WTC11 (cell line): Measurements from ENCODE around the gene NEO1. TPM values are rescaled to one million over a fixed set of nuclear protein-coding genes. Genes with fewer than 3 reads are reported as not detected.

ENCODE experiments used
- ATAC-seq: fragments of 200-7000 bp; cut with Tn5 transposase; 2 replicates; pipeline ENCODE4 v1.10.0; 2021; ENCODE audit warnings: mild to moderate bottlenecking, moderate library complexity
- CTCF ChIA-PET: fragments of 300-600 bp; sonication (Branson Sonifier 250); formaldehyde crosslinking; loops from one replicate; lab custom pipeline; 2021; ENCODE audit warnings: antibody characterized with exemption; lab: Charles Lee
- POLR2A ChIA-PET: fragments of 350-600 bp; sonication (Branson Sonifier 250); formaldehyde crosslinking; loops from one replicate; lab custom pipeline; 2021; ENCODE audit warnings: antibody characterized with exemption; lab: Charles Lee
- DNase-seq: peaks from one replicate; pipeline ENCODE4 v3.0.0; 2021; ENCODE audit warnings: low spot score
- H3K27ac Mint-ChIP-seq: 2 replicates; pipeline ENCODE4 v1.8.0; 2021; ENCODE audit warnings: mixed read lengths
- H3K27me3 Mint-ChIP-seq: 2 replicates; pipeline ENCODE4 v1.8.0; 2021; ENCODE audit warnings: low read depth, mild to moderate bottlenecking, moderate library complexity, mixed read lengths
- H3K36me3 Mint-ChIP-seq: 2 replicates; pipeline ENCODE4 v1.8.0; 2021; ENCODE audit warnings: mixed read lengths
- H3K4me1 Mint-ChIP-seq: 2 replicates; pipeline ENCODE4 v1.8.0; 2022; ENCODE audit warnings: mixed read lengths
- H3K4me3 Mint-ChIP-seq: 2 replicates; pipeline ENCODE4 v1.8.0; 2021; ENCODE audit warnings: mild to moderate bottlenecking, moderate library complexity, mixed read lengths
- H3K9me3 Mint-ChIP-seq: 2 replicates; pipeline ENCODE4 v1.8.0; 2021; ENCODE audit warnings: mixed read lengths
- ATF3 ChIP-seq: sonication (generic); formaldehyde crosslinking; conservative IDR thresholded peaks from 2 replicates; pipeline ENCODE4 v1.8.1; 2022; ENCODE audit warnings: mild to moderate bottlenecking, missing genetic modification reagents
- E2F1 ChIP-seq: sonication (generic); formaldehyde crosslinking; IDR thresholded peaks from 2 replicates; pipeline ENCODE4 v1.8.0; 2022; ENCODE audit warnings: mild to moderate bottlenecking, missing genetic modification reagents
- ETV6 ChIP-seq: sonication (generic); formaldehyde crosslinking; IDR thresholded peaks from 2 replicates; pipeline ENCODE4 v1.8.1; 2022; ENCODE audit warnings: mild to moderate bottlenecking, missing genetic modification reagents
- GABPB1 ChIP-seq: sonication (generic); formaldehyde crosslinking; IDR thresholded peaks from 2 replicates; pipeline ENCODE4 v1.8.1; 2023; ENCODE audit warnings: mild to moderate bottlenecking, missing genetic modification reagents
- GRHL2 ChIP-seq: fragments of 250-450 bp; sonication (Bioruptor Pico); IDR thresholded peaks from 2 replicates; pipeline ENCODE4 v1.8.0; 2022; ENCODE audit warnings: mild to moderate bottlenecking, moderate library complexity; ENCODE audit not compliant: insufficient replicate concordance, severe bottlenecking
- GTF2I ChIP-seq: fragments of 250-450 bp; sonication (Bioruptor Pico); conservative IDR thresholded peaks from 2 replicates; pipeline ENCODE4 v1.4.0; 2021; ENCODE audit warnings: mild to moderate bottlenecking
- IRF2 ChIP-seq: sonication (generic); formaldehyde crosslinking; IDR thresholded peaks from 2 replicates; pipeline ENCODE4 v1.8.0; 2022; ENCODE audit warnings: low read depth, missing genetic modification reagents, borderline replicate concordance
- MXD4 ChIP-seq: fragments of 250-450 bp; sonication (Bioruptor Pico); IDR thresholded peaks from 2 replicates; pipeline ENCODE4 v1.8.0; 2021; ENCODE audit warnings: mild to moderate bottlenecking, moderate library complexity, borderline replicate concordance
- NFATC4 ChIP-seq: fragments of 250-450 bp; sonication (Bioruptor Pico); IDR thresholded peaks from 2 replicates; pipeline ENCODE4 v1.9.0; 2021; ENCODE audit warnings: mild to moderate bottlenecking
- NR3C1 ChIP-seq: sonication (generic); formaldehyde crosslinking; conservative IDR thresholded peaks from 2 replicates; pipeline ENCODE4 v1.8.1; 2023; ENCODE audit warnings: low read depth, mild to moderate bottlenecking, missing genetic modification reagents
- SMAD3 ChIP-seq: sonication (generic); formaldehyde crosslinking; IDR thresholded peaks from 2 replicates; pipeline ENCODE4 v1.8.0; 2022; ENCODE audit warnings: missing genetic modification reagents, mild to moderate bottlenecking, borderline replicate concordance
- SP1 ChIP-seq: sonication (generic); formaldehyde crosslinking; conservative IDR thresholded peaks from 2 replicates; pipeline ENCODE4 v1.8.1; 2022; ENCODE audit warnings: missing genetic modification reagents
- TP53 ChIP-seq: sonication (generic); formaldehyde crosslinking; IDR thresholded peaks from 2 replicates; pipeline ENCODE4 v1.8.1; 2023; ENCODE audit warnings: mild to moderate bottlenecking, missing genetic modification reagents
- ZMAT4 ChIP-seq: fragments of 250-450 bp; sonication (Bioruptor Pico); IDR thresholded peaks from 2 replicates; pipeline ENCODE4 v1.9.0; 2021; ENCODE audit warnings: mild to moderate bottlenecking
- ZNF138 ChIP-seq: sonication (generic); formaldehyde crosslinking; conservative IDR thresholded peaks from 2 replicates; pipeline ENCODE4 v1.8.1; 2022; ENCODE audit warnings: mild to moderate bottlenecking, moderate library complexity, missing genetic modification reagents
- ZNF232 ChIP-seq: sonication (generic); formaldehyde crosslinking; IDR thresholded peaks from 2 replicates; pipeline ENCODE4 v1.8.0; 2022; ENCODE audit warnings: mild to moderate bottlenecking, missing genetic modification reagents
- ZNF416 ChIP-seq: fragments of 250-450 bp; sonication (Bioruptor Pico); IDR thresholded peaks from 2 replicates; pipeline ENCODE4 v1.9.0; 2021; ENCODE audit warnings: mild to moderate bottlenecking, inconsistent platforms
- total RNA-seq: library from RNA; stranded (reverse); gene quantifications from 3 replicates; pipeline ENCODE4 v1.2.3, GENCODE V29; 2021
- TF ChIP-seq, protein P1 (sequence below): sonication (generic); formaldehyde crosslinking; IDR thresholded peaks from 2 replicates; pipeline ENCODE4 v1.8.0; 2022; ENCODE audit warnings: mild to moderate bottlenecking, missing genetic modification reagents
- TF ChIP-seq, protein P2 (sequence below): fragments of 250-450 bp; sonication (Bioruptor Pico); IDR thresholded peaks from 2 replicates; pipeline ENCODE4 v1.9.0; 2021; ENCODE audit warnings: mild to moderate bottlenecking
- TF ChIP-seq, protein P3 (sequence below): fragments of 250-450 bp; sonication (Bioruptor Pico); IDR thresholded peaks from 2 replicates; pipeline ENCODE4 v2.1.2; 2022; ENCODE audit warnings: mild to moderate bottlenecking, moderate library complexity
- TF ChIP-seq, protein P4 (sequence below): sonication (generic); formaldehyde crosslinking; IDR thresholded peaks from 2 replicates; pipeline ENCODE4 v1.8.0; 2023; ENCODE audit warnings: missing genetic modification reagents

Gene NEO1
- total RNA-seq, 1 experiment from 2014 or later = 37.1 TPM

- H3K4me1 Mint-ChIP-seq = peaks cover 5% of the 10 kb centered on the region
- POLR2A ChIA-PET = no interaction called here
- DNase-seq = no peak
- TF ChIP-seq, protein P1, sequence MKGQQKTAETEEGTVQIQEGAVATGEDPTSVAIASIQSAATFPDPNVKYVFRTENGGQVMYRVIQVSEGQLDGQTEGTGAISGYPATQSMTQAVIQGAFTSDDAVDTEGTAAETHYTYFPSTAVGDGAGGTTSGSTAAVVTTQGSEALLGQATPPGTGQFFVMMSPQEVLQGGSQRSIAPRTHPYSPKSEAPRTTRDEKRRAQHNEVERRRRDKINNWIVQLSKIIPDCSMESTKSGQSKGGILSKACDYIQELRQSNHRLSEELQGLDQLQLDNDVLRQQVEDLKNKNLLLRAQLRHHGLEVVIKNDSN = no peak
- no peak for TF ChIP-seq ATF3 (CRISPR knock-in tag)
- no peak for TF ChIP-seq ZNF138 (CRISPR knock-in tag)
- TF ChIP-seq ETV6 (CRISPR knock-in tag) = no peak
- TF ChIP-seq, all 79 proteins: peak for 0
- no peak overlapping the region for H3K4me3 Mint-ChIP-seq
- no peak overlapping the region for H3K27ac Mint-ChIP-seq
- H3K36me3 Mint-ChIP-seq = no peaks in the 10 kb centered on the region
- ATAC-seq = no peak
- no peaks in the 10 kb centered on the region for H3K27me3 Mint-ChIP-seq
- CTCF ChIA-PET = interaction anchor here (1.0 kb wide), 1 partner anchor 10 kb away, joined by 3 read pairs; no protein-coding TSS in a partner anchor
- no peaks in the 10 kb centered on the region for H3K9me3 Mint-ChIP-seq
Measured at GRCh38 chr15:73005446-73005845, 46.8 kb upstream of the NEO1 start.

DNA sequence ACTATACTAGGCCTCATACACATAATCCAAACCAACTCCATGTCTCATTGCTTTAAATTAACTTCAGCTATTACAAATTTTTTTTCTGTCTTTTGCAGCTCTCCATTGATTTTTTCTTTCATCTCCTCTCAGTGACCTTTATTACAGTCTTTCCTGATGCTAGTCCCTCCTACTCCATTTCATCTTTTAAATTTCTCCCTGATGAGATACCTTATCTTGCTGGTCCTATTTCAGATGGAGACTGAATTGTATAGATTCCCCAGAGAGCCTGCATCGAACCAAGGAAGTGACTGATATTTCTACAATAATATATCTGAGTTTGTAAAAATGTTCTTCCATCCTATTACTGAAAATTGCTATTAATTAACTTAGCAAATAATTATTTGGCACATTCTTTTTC lies 45.7 kb upstream of the NEO1 start:
- POLR2A ChIA-PET = no interaction called here
- Mint-ChIP-seq H3K27ac (no peak overlapping the region), H3K9me3 (no peaks in the 10 kb centered on the region), H3K4me3 (no peak overlapping the region)
- no peak for ATAC-seq
- TF ChIP-seq NFATC4 (CRISPR knock-in tag) = no peak
- TF ChIP-seq NR3C1 (CRISPR knock-in tag) = no peak
- TF ChIP-seq, protein P2, sequence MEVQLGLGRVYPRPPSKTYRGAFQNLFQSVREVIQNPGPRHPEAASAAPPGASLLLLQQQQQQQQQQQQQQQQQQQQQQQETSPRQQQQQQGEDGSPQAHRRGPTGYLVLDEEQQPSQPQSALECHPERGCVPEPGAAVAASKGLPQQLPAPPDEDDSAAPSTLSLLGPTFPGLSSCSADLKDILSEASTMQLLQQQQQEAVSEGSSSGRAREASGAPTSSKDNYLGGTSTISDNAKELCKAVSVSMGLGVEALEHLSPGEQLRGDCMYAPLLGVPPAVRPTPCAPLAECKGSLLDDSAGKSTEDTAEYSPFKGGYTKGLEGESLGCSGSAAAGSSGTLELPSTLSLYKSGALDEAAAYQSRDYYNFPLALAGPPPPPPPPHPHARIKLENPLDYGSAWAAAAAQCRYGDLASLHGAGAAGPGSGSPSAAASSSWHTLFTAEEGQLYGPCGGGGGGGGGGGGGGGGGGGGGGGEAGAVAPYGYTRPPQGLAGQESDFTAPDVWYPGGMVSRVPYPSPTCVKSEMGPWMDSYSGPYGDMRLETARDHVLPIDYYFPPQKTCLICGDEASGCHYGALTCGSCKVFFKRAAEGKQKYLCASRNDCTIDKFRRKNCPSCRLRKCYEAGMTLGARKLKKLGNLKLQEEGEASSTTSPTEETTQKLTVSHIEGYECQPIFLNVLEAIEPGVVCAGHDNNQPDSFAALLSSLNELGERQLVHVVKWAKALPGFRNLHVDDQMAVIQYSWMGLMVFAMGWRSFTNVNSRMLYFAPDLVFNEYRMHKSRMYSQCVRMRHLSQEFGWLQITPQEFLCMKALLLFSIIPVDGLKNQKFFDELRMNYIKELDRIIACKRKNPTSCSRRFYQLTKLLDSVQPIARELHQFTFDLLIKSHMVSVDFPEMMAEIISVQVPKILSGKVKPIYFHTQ (CRISPR knock-in tag) = no peak
- no peak for TF ChIP-seq GRHL2 (CRISPR knock-in tag)
- no peak for TF ChIP-seq ZMAT4 (CRISPR knock-in tag)
- no peak for TF ChIP-seq IRF2
- TF ChIP-seq, protein P3, sequence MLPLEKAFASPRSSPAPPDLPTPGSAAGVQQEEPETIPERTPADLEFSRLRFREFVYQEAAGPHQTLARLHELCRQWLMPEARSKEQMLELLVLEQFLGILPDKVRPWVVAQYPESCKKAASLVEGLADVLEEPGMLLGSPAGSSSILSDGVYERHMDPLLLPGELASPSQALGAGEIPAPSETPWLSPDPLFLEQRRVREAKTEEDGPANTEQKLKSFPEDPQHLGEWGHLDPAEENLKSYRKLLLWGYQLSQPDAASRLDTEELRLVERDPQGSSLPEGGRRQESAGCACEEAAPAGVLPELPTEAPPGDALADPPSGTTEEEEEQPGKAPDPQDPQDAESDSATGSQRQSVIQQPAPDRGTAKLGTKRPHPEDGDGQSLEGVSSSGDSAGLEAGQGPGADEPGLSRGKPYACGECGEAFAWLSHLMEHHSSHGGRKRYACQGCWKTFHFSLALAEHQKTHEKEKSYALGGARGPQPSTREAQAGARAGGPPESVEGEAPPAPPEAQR (CRISPR knock-in tag) = no peak
- TF ChIP-seq, protein P4, sequence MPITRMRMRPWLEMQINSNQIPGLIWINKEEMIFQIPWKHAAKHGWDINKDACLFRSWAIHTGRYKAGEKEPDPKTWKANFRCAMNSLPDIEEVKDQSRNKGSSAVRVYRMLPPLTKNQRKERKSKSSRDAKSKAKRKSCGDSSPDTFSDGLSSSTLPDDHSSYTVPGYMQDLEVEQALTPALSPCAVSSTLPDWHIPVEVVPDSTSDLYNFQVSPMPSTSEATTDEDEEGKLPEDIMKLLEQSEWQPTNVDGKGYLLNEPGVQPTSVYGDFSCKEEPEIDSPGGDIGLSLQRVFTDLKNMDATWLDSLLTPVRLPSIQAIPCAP (CRISPR knock-in tag) = no peak
- no peak for TF ChIP-seq GABPB1 (CRISPR knock-in tag)
- TF ChIP-seq, all 79 proteins: peak for 0
- Mint-ChIP-seq H3K4me1 (peaks cover 5% of the 10 kb centered on the region), H3K27me3 (no peaks in the 10 kb centered on the region), H3K36me3 (no peaks in the 10 kb centered on the region)
- no peak for DNase-seq
- CTCF ChIA-PET = interaction anchor here (1.0 kb wide), 1 partner anchor 9 kb away, joined by 3 read pairs; no protein-coding TSS in a partner anchor

DNA sequence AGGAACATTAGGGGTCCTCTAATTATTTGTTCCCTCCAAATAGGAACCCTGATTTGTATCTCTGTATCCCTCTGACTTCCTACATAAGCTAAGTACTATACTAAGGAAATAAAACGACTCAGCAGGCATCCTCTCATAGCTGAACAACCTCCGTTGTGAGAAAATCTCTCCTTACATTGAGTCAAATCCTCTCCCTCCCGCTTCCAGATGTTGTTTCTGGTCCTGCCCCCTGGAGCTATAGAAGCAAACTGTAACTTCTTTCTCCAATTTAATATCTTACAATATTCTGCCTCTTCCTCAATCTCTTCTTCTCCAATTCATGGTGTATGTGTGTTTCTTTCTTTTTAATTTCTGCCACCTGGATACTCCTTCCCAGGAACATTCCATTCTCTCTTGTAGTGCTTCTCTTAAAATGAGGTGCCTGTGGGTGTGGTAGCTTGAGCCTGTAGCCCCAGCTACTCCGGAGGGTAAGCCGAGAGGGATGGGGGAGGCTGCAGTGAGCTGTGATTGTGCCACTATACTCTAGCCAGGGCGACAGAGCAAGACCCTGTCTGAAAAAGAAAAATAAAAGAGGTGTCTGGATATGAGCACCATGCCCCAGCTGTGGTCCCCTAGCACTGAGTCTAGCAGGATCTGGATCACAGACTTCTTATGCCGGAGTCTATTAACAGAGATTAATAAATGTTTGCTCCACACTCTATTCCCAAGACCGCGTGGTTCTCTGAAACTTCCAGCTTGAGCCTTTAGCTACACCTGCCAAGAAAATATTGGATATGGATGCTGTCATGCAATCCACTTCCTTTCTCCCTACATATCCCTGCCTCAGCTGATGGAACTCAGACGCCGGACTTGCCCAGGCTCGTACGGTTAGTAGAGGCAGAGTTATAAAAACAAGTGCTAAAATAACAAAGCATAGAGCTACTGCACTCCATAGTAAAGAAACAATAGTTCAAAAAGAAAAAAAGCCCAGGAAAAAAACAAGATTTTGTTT lies 42.9 kb upstream of the NEO1 start:
- H3K4me3 Mint-ChIP-seq = no peak overlapping the region
- POLR2A ChIA-PET = interaction anchor here (0.6 kb wide), 1 partner anchor 301 kb away, joined by 3 read pairs; no protein-coding TSS in a partner anchor
- H3K36me3 Mint-ChIP-seq = no peaks in the 10 kb centered on the region
- DNase-seq (no peak), ATAC-seq (no peak)
- CTCF ChIA-PET = interaction anchor here (1.1 to 1.8 kb wide), 5 partner anchors 9 to 232 kb away, joined by 3 to 6 read pairs (median 4); no protein-coding TSS in a partner anchor
- no peak overlapping the region for H3K27ac Mint-ChIP-seq
- no peaks in the 10 kb centered on the region for H3K9me3 Mint-ChIP-seq
- peaks cover 5% of the 10 kb centered on the region for H3K4me1 Mint-ChIP-seq
- H3K27me3 Mint-ChIP-seq = peaks cover 4% of the 10 kb centered on the region; the same call in 1 of the 2 replicates
- TF ChIP-seq GRHL2 (CRISPR knock-in tag) (no peak), MXD4 (CRISPR knock-in tag) (no peak), ZNF232 (no peak), TP53 (no peak), GTF2I (CRISPR knock-in tag) (no peak), ZNF416 (no peak), SMAD3 (CRISPR knock-in tag) (no peak), NFATC4 (CRISPR knock-in tag) (no peak), SP1 (no peak), E2F1 (CRISPR knock-in tag) (no peak), GABPB1 (CRISPR knock-in tag) (no peak)
